MCF 10A (cell line): Measurements from ENCODE around the gene CDKL5. TPM values are rescaled to one million over a fixed set of nuclear protein-coding genes. Genes with fewer than 3 reads are reported as not detected.

Source experiments
- BruUV-seq: library from RNA; stranded (reverse); fragments of 400-500 nt; replicated peaks from 2 replicates; lab custom pipeline; 2021; lab: Mats Ljungman, UMichigan
- CTCF ChIA-PET: fragments of 300-600 bp; sonication (Branson Sonifier 250); formaldehyde crosslinking; extraction: SDS; loops from one replicate; lab custom pipeline; 2021; ENCODE audit warnings: antibody characterized with exemption, inconsistent platforms; lab: Yijun Ruan, JAX
- POLR2A ChIA-PET: fragments of 300-600, 350-650 bp; sonication (Branson Sonifier 250); formaldehyde crosslinking; extraction: SDS; loops from one replicate; lab custom pipeline; 2020; ENCODE audit warnings: antibody characterized with exemption, inconsistent platforms; lab: Yijun Ruan, JAX
- DNase-seq: peaks from one replicate; pipeline ENCODE4 v3.0.0-alpha.2; 2018; ENCODE audit not compliant: unreplicated experiment
- H3K27ac Mint-ChIP-seq: one replicate; pipeline ENCODE4 v1.8.0; 2022; ENCODE audit warnings: mild to moderate bottlenecking, low read depth, mixed read lengths; ENCODE audit not compliant: unreplicated experiment
- H3K27me3 Mint-ChIP-seq: one replicate; pipeline ENCODE4 v1.8.0; 2022; ENCODE audit warnings: mixed read lengths; ENCODE audit not compliant: insufficient read depth, unreplicated experiment
- H3K36me3 Mint-ChIP-seq: one replicate; pipeline ENCODE4 v1.8.0; 2022; ENCODE audit warnings: mild to moderate bottlenecking, moderate library complexity, mixed read lengths; ENCODE audit not compliant: insufficient read depth, unreplicated experiment
- H3K4me1 Mint-ChIP-seq: one replicate; pipeline ENCODE4 v1.8.0; 2022; ENCODE audit warnings: mixed read lengths; ENCODE audit not compliant: insufficient read depth, unreplicated experiment
- H3K4me3 Mint-ChIP-seq: one replicate; pipeline ENCODE4 v1.8.0; 2022; ENCODE audit warnings: mild to moderate bottlenecking, moderate library complexity, mixed read lengths; ENCODE audit not compliant: unreplicated experiment
- H3K9me3 Mint-ChIP-seq: one replicate; pipeline ENCODE4 v1.8.0; 2022; ENCODE audit warnings: mixed read lengths; ENCODE audit not compliant: unreplicated experiment
- CTCF ChIP-seq: fragments of 200-600 bp; IDR thresholded peaks from one replicate; pipeline ENCODE4 v1.8.0; 2022; ENCODE audit warnings: antibody characterized with exemption, mild to moderate bottlenecking; ENCODE audit not compliant: unreplicated experiment
- intact Hi-C: fragments of 100-400 bp; cut with micrococcal nuclease; formaldehyde crosslinking; loops from 2 replicates; pipeline ENCODE4 v1.14.1; 2022
- total RNA-seq: library from RNA; stranded (reverse); gene quantifications from 2 replicates; pipeline ENCODE4 v1.2.3, GENCODE V29; 2022

Gene CDKL5
- total RNA-seq, 1 experiment from 2014 or later = 8.2 TPM

DNA sequence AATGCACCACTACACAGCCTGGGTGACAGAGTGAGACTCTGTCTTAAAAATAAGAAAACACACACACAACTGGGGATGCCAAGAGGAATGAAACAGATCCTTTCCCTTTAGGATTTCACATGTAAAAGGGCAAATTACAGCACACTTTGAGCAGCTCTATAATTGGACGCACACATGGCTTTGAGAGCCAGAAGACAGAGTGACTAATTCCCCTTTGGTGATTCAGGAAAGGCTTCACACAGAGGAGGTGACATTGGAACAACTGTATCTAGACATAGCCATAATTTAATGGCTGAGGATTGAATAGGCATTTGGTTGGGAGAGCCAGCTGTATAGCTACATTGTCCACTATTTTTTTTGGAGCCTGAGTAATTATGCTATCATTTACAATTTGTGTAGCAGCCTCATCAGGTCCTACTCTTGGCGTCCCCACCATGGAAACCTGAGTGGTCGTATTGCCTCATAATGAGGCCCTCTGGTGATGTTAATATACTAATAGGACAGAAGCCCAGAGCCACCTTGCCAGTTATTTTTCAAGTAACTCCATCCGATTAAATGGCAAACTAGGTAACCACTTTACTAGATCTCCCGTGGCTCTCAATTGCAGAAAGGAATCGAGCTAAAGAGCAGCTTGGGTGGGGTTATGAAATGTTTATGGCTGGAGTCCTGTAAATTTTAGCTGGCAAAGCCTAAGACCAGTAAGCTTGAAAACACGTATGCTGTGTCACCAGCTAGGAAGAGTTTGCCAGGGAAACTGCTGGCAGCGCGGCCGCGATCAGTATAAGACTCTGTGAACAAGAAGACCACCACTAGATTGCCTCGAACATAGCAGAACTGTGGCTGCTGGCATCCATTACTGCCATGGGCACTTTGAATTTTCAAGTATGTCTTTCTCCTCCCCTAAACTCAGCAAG, 273.6 kb downstream of the CDKL5 start:
- Mint-ChIP-seq H3K9me3 (no peaks in the 10 kb centered on the region), H3K27ac (no peak overlapping the region), H3K4me1 (peaks cover 14% of the 10 kb centered on the region), H3K4me3 (no peak overlapping the region), H3K27me3 (no peaks in the 10 kb centered on the region), H3K36me3 (no peaks in the 10 kb centered on the region)
- DNase-seq = peak; percentile 48
- BruUV-seq = no TSS peak
- intact Hi-C loops = no loop called here
- POLR2A ChIA-PET = no interaction called here
- CTCF ChIA-PET = interaction anchor here (0.6 to 1.7 kb wide), 3 partner anchors 23 to 1479 kb away, joined by 3 to 5 read pairs (median 4); no protein-coding TSS in a partner anchor
- TF ChIP-seq CTCF = no peak

DNA sequence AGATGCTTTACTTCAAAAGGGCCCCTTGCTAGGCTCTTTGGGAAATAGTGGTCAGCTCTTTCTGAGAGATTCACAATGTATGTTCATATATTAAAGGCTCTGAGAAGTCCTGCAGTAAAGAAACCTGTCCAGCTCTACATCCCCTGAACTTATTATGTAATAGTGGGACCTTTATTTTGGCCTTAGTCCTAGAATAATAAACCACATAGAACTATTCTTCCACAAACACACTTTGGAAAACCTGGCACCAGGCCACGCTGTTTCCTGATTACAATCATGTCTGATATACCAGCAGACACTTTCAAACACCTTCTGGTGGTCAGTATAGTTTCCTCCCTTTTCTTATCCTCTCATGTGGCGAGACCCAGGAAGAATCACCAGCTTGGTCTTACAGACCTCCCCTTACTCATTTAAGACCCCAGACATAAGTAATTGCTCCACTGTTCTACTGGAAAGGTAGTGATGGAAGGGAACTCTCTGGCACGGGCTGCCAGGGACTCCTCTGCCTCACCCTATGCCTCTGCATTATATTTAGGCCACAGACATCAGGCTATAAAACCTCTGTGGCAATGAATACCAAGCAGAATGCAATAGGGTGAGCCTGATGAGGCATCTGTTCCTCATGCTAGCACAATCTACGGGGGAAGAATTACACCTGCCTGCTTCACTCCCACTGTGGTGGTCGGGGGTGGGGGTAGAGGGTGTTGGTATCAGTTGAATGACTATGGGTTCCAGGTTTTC, 276.4 kb downstream of the CDKL5 start:
- Mint-ChIP-seq H3K27ac (peak overlapping the region; percentile 85), H3K9me3 (peaks cover 7% of the 10 kb centered on the region), H3K4me3 (peak overlapping the region; percentile 6), H3K36me3 (no peaks in the 10 kb centered on the region), H3K27me3 (no peaks in the 10 kb centered on the region), H3K4me1 (peaks cover 14% of the 10 kb centered on the region)
- ChIA-PET POLR2A (interaction anchor here (0.6 to 1.9 kb wide), 3 partner anchors 14 to 194 kb away, joined by 4 to 5 read pairs (median 4); no protein-coding TSS in a partner anchor), CTCF (interaction anchor here (1.3 kb wide), 1 partner anchor 194 kb away, joined by 3 read pairs; no protein-coding TSS in a partner anchor)
- DNase-seq = peak; percentile 92
- intact Hi-C loops = loop anchor here (5.0 kb wide), 1 partner anchor 171 kb away; no protein-coding TSS in a partner anchor
- BruUV-seq = no TSS peak
- no peak for TF ChIP-seq CTCF

- no peaks in the 10 kb centered on the region for H3K36me3 Mint-ChIP-seq
- ChIA-PET CTCF (interaction anchor here (0.5 to 1.3 kb wide), 2 partner anchors 10 to 193 kb away, joined by 3 read pairs; no protein-coding TSS in a partner anchor), POLR2A (interaction anchor here (0.6 to 1.9 kb wide), 6 partner anchors 8 to 277 kb away, joined by 3 to 5 read pairs (median 4); partner anchors contain the start of gene CDKL5)
- intact Hi-C loops = loop anchor here (5.0 kb wide), 1 partner anchor 170 kb away; no protein-coding TSS in a partner anchor
- peak overlapping the region; percentile 85 for H3K27ac Mint-ChIP-seq
- peaks cover 14% of the 10 kb centered on the region for H3K4me1 Mint-ChIP-seq
- DNase-seq = peak; percentile 85
- H3K27me3 Mint-ChIP-seq = no peaks in the 10 kb centered on the region
- TF ChIP-seq CTCF = no peak
- TSS peak; percentile 81 for BruUV-seq
- peaks cover 7% of the 10 kb centered on the region for H3K9me3 Mint-ChIP-seq
- peak overlapping the region; percentile 6 for H3K4me3 Mint-ChIP-seq
These were observed 277.2 kb downstream of the CDKL5 start for GRCh38 chrX:18702362-18703195.

Other genes with a start within 250 kb of the CDKL5 start
- gene BEND2, start 204.7 kb upstream of the CDKL5 start, total RNA-seq = not detected in 2 replicates
- gene SCML2, start 70.9 kb upstream of the CDKL5 start, total RNA-seq = 3.2 and 3.5 TPM in 2 replicates
- gene RS1, start 246.5 kb downstream of the CDKL5 start, total RNA-seq = not detected in 2 replicates